CD4-positive, alpha-beta T cell treated with Interferon alpha-2 for 1 hour (primary cell): ENCODE measurements around the gene TUBA3E.
"Not testable (repeated sequence)": the region's sequence is repeated elsewhere in the genome, so short reads cannot be mapped to it uniquely, and the experiment has no call there.

Experiments used
- DNase-seq, 2 donors: peaks; one replicate each; pipeline ENCODE4 v3.0.0-alpha.2; 2020 to 2022

Gene TUBA3E

GRCh38 chr2:130142396-130143265, 55.6 kb downstream of the TUBA3E start:
- DNase-seq: not testable (repeated sequence)
